Activated naive CD4-positive, alpha-beta T cell treated with anti-CD3 and anti-CD28 coated beads, Interleukin-2, amount 50 U/mL, for 72 hours (primary cell): ENCODE measurements around the gene PCGF5. TPM values are rescaled to one million over a fixed set of nuclear protein-coding genes. Genes with fewer than 3 reads are reported as not detected.

ENCODE experiments used
- ATAC-seq, 2 donors: fragments of 150-1000 bp; cut with Tn5 transposase; 2 replicates each; pipeline ENCODE4 v1.10.0; 2021; ENCODE audit warnings: mild to moderate bottlenecking in 2 of 2, moderate library complexity in 2 of 2
- DNase-seq, 2 donors: peaks; one replicate each; pipeline ENCODE4 v3.0.0; 2021 to 2022; ENCODE audit warnings: low spot score in 2 of 2
- H3K27ac Mint-ChIP-seq, 2 donors: one replicate each; pipeline ENCODE4 v1.8.0; 2022; ENCODE audit warnings: mild to moderate bottlenecking in 2 of 2, mixed read lengths in 2 of 2
- H3K36me3 Mint-ChIP-seq, 2 donors: one replicate each; pipeline ENCODE4 v1.8.0; 2022; ENCODE audit warnings: mixed read lengths in 2 of 2
- H3K9me3 Mint-ChIP-seq, 2 donors: one replicate each; pipeline ENCODE4 v1.8.0; 2022; ENCODE audit warnings: mixed read lengths in 2 of 2
- total RNA-seq, 2 donors: library from RNA; stranded (reverse); gene quantifications; one replicate each; pipeline ENCODE4 v1.2.3, GENCODE V29; 2022

Gene PCGF5
- total RNA-seq, 2 donors from 2014 or later, result 29.1 to 37.5 TPM

- Mint-ChIP-seq H3K36me3 (peaks cover 4 to 8% of the 10 kb centered on the region in 2 donors), H3K9me3 (peaks cover 4 to 6% of the 10 kb centered on the region in 2 donors), H3K27ac (no peak overlapping the region)
- DNase-seq (no peak), ATAC-seq (peak in 1 of 2 donors; percentile 43)
Observed at GRCh38 chr10:91328320-91328984, 108.0 kb downstream of the PCGF5 start.

Other genes starting within 250 kb of the PCGF5 start
- gene HECTD2, start 189.7 kb downstream of the PCGF5 start, total RNA-seq, result 1 to 10 TPM; 3.0 to 6.0 TPM